DND-41 (cell line): ENCODE measurements around the gene PEAK1.

Experiments used
- ATAC-seq: fragments of 200-7000 bp; cut with Tn5 transposase; 3 replicates; pipeline ENCODE4 v1.9.1; 2021; ENCODE audit warnings: low read depth; ENCODE audit not compliant: insufficient read depth
- DNase-seq: peaks from one replicate; pipeline ENCODE4 v3.0.0-alpha.2; 2020
- H2AFZ ChIP-seq: 2 replicates; pipeline ENCODE4 v1.6.0; 2012; ENCODE audit warnings: low read depth, low read length
- H3K27ac ChIP-seq: 2 replicates; pipeline ENCODE4 v1.5.1; 2012; ENCODE audit warnings: low read length, inconsistent platforms
- H3K27me3 ChIP-seq: fragments of 200-600 bp; sonication (generic); 2 replicates; pipeline ENCODE4 v1.6.0; 2012; ENCODE audit warnings: low read length, mild to moderate bottlenecking, inconsistent platforms; ENCODE audit not compliant: insufficient read depth, poor library complexity
- H3K36me3 ChIP-seq: 2 replicates; pipeline ENCODE4 v1.5.1; 2012; ENCODE audit warnings: low read length, inconsistent platforms; ENCODE audit not compliant: insufficient read depth
- H3K4me1 ChIP-seq: 2 replicates; pipeline ENCODE4 v1.5.1; 2012; ENCODE audit warnings: mild to moderate bottlenecking, low read length; ENCODE audit not compliant: insufficient read depth
- H3K4me2 ChIP-seq: 2 replicates; pipeline ENCODE4 v1.6.0; 2012; ENCODE audit warnings: mild to moderate bottlenecking, moderate library complexity, low read length, inconsistent platforms; ENCODE audit not compliant: insufficient read depth
- H3K4me3 ChIP-seq, 2 experiments: fragments of 200-600 bp in 1 of 2; shearing (Covaris generic) in 1 of 2; 2 replicates each; pipeline ENCODE4 v1.5.1; 2012 to 2016; ENCODE audit warnings: inconsistent platforms in 2 of 2, low read length in 2 of 2, mild to moderate bottlenecking in 2 of 2, low read depth in 1 of 2, moderate library complexity in 1 of 2
- H3K79me2 ChIP-seq: 2 replicates; pipeline ENCODE4 v1.6.0; 2012; ENCODE audit warnings: low read length, inconsistent platforms; ENCODE audit not compliant: insufficient read depth
- H3K9ac ChIP-seq: 2 replicates; pipeline ENCODE4 v1.6.0; 2012; ENCODE audit warnings: low read depth, mild to moderate bottlenecking, inconsistent platforms, low read length, moderate library complexity
- H3K9me3 ChIP-seq: 2 replicates; pipeline ENCODE4 v1.5.1; 2012; ENCODE audit warnings: low read length, moderate library complexity, mild to moderate bottlenecking, inconsistent platforms; ENCODE audit not compliant: insufficient read depth, severe bottlenecking
- H4K20me1 ChIP-seq: 2 replicates; pipeline ENCODE4 v1.6.0; 2012; ENCODE audit warnings: low read length; ENCODE audit not compliant: insufficient read depth
- CTCF ChIP-seq: IDR thresholded peaks from 2 replicates; pipeline ENCODE4 v1.5.1; 2012; ENCODE audit warnings: borderline replicate concordance, low read length, moderate library complexity, mild to moderate bottlenecking; ENCODE audit not compliant: poor library complexity, severe bottlenecking; ENCODE audit errors: extremely low read depth
- EZH2 ChIP-seq: IDR thresholded peaks from 3 replicates; pipeline ENCODE4 v1.6.1; 2012; ENCODE audit warnings: borderline replicate concordance, low read depth, mild to moderate bottlenecking, moderate library complexity, low read length, inconsistent platforms; ENCODE audit not compliant: severe bottlenecking

PEAK1 gene

DNA sequence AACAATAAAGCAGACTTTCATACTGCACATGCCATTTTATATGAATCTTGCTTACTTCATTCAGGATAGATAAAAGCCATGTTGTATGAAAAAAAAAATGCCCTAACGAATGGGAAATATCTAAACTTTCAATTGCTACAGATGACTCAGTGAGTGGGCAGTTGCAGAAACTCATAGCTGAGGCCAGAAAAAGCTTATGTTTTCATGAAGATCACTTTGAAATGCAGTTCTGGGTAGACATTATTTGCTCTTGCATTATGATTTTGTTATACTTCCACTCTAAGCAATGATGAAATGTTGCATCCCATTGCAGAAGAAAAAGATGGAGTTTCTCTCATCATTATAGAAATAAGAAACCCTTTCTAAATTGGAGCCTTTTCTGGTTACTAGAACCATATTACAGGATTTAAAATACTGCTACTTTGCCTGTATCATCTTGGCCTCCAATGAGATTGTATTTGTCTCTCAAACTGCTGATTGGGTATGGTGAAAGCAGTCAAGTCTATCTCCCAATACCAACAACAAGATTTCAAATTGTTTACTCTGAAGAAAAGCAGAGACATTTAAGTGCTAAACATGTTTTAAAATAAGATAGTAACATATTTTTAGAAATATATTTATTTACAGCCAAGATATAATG lies 17.0 kb downstream of the PEAK1 start:
- Histone ChIP-seq H3K27me3 (no peaks in the 10 kb centered on the region), H3K9me3 (peaks cover 15% of the 10 kb centered on the region), H4K20me1 (no peaks in the 10 kb centered on the region), H3K4me1 (no peaks in the 10 kb centered on the region), H3K36me3 (no peaks in the 10 kb centered on the region), H3K9ac (no peak overlapping the region), H3K27ac (no peak overlapping the region), H3K4me2 (no peak overlapping the region), H2AFZ (no peak overlapping the region), H3K4me3 (no peak overlapping the region), H3K79me2 (peaks cover 60% of the 10 kb centered on the region)
- no peak for ATAC-seq
- no peak for DNase-seq
- no peak for TF ChIP-seq EZH2
- no peak for TF ChIP-seq CTCF

DNA sequence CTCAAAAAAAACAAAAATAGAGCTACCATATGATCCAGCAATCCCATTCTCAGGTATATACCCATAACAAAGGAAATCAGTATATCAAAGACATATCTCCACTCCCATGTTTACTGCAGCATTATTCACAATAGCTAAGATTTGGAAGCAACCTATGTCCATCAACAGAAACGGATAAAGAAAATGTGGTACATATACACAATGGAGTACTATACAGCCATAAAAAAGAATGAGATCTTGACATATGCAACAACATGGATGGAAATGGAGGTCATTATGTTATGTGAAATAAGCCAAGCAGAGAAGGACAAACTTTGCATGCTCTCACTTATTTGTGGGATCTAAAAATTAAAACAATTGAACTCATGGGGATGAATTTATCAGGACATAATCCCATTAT lies 19.6 kb downstream of the PEAK1 start:
- no peaks in the 10 kb centered on the region for H3K27me3 ChIP-seq
- H4K20me1 ChIP-seq: no peaks in the 10 kb centered on the region
- no peaks in the 10 kb centered on the region for H3K4me1 ChIP-seq
- no peak overlapping the region for H3K4me2 ChIP-seq
- H3K27ac ChIP-seq: no peak overlapping the region
- ATAC-seq: no peak
- H3K36me3 ChIP-seq: no peaks in the 10 kb centered on the region
- H3K9me3 ChIP-seq: peaks cover 22% of the 10 kb centered on the region
- TF ChIP-seq EZH2 (no peak), CTCF (no peak)
- H3K79me2 ChIP-seq: peaks cover 54% of the 10 kb centered on the region
- H3K4me3 ChIP-seq: no peak overlapping the region
- no peak overlapping the region for H3K9ac ChIP-seq
- DNase-seq: no peak
- no peak overlapping the region for H2AFZ ChIP-seq

DNA sequence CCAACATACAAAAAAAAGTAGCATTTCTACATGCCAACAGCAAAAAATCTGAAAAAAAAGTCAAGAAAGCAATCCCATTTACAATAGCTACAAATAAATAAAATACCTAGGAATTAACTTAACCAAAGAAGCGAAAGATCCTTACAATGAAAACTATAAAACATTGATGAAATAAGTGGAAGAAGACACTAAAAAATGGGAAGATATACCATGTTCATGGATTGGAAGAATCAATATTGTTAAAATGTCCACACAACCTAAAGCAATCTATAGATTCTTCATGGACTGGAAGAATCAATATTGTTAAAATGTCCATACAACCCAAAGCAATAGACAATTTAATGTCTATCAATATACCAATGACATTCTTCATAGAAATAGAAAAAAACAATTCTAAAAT lies 21.0 kb downstream of the PEAK1 start:
- no peaks in the 10 kb centered on the region for H4K20me1 ChIP-seq
- H3K4me1 ChIP-seq: no peaks in the 10 kb centered on the region
- H2AFZ ChIP-seq: no peak overlapping the region
- H3K4me3 ChIP-seq: no peak overlapping the region
- peaks cover 25% of the 10 kb centered on the region for H3K9me3 ChIP-seq
- H3K27me3 ChIP-seq: no peaks in the 10 kb centered on the region
- ATAC-seq (no peak), DNase-seq (no peak)
- H3K36me3 ChIP-seq: no peaks in the 10 kb centered on the region
- H3K4me2 ChIP-seq: no peak overlapping the region
- H3K9ac ChIP-seq: no peak overlapping the region
- no peak overlapping the region for H3K27ac ChIP-seq
- no peak for TF ChIP-seq CTCF
- TF ChIP-seq EZH2: no peak
- H3K79me2 ChIP-seq: peaks cover 63% of the 10 kb centered on the region
